ENCODE data around the gene RDX.
A peak's percentile ranks its signal among the peaks of the same experiment; 100 is the strongest.
"Not testable (repeated sequence)": the region's sequence is repeated elsewhere in the genome, so short reads cannot be mapped to it uniquely, and the experiment has no call there.

RDX gene

GRCh38 chr11:110199184-110199981 lies 97.0 kb downstream of the RDX start:
- ATAC-seq, result no peak

DNA sequence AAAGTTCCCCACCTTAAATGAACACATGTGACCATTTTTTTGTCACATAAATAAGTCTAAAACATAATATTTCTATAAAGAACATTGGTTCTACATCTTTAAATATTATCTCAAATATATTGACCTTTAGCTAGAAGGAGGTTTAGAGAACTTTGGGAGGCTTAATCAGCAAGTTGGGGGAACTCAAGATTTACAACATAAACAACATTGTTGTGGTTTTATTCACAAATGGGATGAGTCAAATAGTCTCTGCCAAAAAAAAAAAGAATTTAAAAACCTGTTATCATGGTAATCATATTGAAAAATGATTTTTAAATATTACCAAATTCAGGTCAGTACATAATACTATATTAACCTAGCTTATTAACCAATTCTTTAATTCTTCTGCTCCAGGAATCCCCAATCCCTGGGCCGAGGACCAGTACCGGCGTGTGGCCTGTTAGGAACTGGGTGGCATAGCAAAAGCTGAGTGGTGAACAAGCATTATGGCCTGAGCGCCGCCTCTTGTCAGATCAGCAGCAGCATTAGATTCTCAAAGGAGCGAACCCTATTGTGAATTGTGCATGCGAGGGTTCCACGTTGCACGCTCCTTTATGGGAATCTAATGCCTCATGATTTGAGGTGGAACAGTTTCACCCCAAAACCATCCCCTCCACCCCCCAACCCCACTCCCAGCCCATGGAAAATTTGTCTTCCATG lies 98.2 kb downstream of the RDX start:
- no peak for ATAC-seq

GRCh38 chr11:110196884-110197420 lies 99.5 kb downstream of the RDX start:
- ATAC-seq, result no peak

DNA sequence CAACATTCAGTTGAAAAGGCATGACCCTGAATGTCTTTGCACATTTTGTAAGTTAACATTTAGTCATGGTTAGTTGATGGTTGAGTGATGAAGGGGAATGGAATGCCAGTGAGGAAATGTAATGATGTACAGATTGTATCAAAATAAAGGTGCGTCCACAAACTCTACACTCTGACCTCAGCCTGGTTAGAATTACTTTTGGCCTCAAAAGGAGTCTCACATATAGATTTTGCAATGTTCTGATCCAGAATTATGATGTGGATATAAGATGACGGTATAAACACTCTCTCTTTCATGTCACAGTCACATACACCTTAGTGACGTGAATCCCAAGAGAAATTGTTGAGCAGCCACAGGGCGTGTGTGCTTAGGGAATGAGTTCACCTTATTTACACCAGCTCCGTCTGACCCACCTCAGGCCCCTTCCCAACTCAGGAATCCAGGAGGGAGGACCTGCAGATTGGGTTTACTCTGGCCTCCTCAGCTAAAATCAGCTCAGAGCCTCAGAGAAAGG lies 100.1 kb downstream of the RDX start:
- ATAC-seq, result no peak

DNA sequence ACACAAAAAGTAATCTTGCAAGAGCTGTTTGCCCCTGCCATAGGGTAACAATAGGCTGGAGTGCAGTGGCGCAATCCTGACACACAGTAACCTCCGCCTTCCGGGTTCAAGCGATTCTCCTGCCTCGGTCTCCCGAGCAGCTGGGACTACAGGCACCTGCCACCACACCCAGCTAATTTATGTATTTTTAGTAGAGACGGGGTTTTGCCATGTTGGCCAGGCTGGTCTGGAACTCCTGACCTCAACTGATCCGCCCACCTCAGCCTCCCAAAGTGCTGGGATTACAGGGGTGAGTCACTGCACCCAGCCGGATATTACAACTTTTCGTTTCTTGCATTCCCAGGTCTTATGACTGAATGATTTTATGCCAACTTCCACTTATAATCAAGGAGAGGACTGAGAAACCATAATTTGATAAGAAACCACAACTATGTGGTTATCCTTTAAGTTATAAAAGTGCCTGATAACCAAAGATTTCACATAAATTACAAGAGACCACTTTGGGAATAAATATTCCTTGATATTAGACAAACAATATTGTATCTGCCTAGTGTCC lies 102.1 kb downstream of the RDX start:
- ATAC-seq, result not testable (repeated sequence)

GRCh38 chr11:110192604-110193282 lies 103.7 kb downstream of the RDX start:
- peak; percentile 64 to 73 for ATAC-seq

GRCh38 chr11:110190885-110191284 lies 105.5 kb downstream of the RDX start:
- no peak for ATAC-seq

DNA sequence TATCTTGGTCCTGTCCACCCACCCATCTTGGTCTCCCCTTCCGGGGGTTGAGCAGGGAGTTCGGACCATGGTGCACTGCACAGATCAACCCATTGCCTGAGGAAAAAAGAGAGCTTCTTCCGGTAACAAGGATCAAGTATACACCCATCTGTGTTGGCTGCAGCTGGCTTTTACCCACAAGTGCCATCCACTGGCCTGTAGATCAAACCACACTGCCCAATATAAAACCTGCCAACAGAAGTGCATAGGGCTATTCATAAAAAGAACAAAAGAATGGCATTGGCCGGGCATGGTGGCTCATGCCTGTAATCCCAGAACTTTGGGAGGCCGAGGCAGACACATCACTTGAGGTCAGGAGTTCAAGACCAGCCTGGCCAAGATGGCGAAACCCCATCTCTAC lies 108.7 kb downstream of the RDX start:
- no peak for ATAC-seq

DNA sequence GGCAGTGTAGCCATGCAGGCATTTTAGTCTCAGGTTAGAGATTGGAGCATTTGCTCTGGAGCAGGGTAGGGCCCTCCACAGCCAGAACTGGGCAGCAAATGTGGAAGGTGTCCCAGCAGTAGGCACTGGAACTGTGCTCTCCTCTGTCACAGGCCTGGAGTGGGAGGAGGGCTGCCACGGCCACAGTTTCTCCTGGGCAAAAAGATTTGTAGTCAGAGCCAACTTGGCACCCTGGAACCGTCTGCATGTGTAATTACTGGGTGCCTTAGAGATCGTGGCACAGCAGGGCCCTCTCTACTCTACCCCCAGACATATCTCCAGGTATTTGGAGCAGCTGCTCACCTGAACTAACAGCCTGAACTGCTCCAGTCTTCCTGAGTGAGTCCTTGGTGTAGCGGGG lies 109.5 kb downstream of the RDX start:
- no peak for ATAC-seq

GRCh38 chr11:110186456-110186855 lies 110.0 kb downstream of the RDX start:
- no peak for ATAC-seq

DNA sequence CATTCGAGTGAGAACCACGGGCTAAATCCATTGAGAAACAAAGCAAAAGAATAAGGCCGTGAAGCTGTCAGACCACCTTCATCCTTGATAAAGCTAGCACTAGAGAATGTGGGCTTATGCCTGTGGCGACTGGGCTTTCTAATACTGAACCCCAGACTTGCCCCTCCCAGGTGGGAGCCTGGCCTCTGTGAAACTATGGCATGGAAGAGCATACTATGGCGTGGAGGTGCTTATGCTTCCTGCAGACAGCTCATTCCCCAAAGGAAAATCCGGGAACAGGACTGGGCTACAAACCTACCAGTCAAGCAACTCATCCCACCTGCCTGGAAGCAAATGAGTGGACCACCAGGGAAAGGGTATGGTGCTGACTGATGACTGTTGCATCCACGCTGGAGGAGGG lies 110.8 kb downstream of the RDX start:
- no peak for ATAC-seq

GRCh38 chr11:110185121-110185591 lies 111.3 kb downstream of the RDX start:
- no peak for ATAC-seq

GRCh38 chr11:110184456-110184855 lies 112.0 kb downstream of the RDX start:
- ATAC-seq, result no peak

DNA sequence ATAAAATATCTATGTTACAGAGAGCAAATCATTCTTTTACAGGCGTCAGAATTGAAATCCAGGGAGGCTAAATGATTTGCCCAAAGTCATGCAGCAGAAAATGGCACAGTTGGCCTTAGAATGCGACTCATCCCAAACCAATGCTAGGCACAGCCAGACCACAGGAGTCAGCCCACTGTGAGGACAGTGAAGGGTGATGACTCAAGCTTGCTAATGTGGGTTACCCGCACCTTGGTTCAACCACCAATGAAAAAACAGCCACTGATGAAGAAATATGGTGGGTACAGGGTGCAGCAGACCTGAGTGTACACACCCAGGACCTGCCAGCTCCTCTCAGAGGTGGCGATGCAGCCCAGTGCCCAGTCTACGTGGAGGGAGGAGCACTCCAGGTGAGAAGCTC lies 113.5 kb downstream of the RDX start:
- no peak for ATAC-seq

DNA sequence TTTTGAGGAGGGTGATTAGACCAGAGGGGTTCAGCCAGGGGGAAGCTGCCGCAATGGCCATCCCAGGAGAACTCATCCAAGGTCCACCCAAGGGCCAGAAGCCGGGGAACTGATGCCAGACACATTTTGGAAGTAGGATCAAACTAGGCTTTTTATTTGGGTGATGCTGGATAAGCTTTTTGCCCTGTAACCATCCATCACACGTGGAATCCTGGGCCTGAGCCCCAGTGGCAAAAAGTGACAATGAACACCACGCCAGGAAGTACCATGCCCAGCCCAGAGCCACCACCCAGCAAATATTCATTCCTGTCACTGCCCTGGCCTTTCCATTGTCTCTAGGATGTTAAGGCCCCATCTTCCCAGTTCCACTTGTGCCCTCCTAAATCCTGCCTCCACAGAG lies 117.3 kb downstream of the RDX start:
- ATAC-seq, result no peak

GRCh38 chr11:110177086-110177456 lies 119.3 kb downstream of the RDX start:
- ATAC-seq, result no peak

DNA sequence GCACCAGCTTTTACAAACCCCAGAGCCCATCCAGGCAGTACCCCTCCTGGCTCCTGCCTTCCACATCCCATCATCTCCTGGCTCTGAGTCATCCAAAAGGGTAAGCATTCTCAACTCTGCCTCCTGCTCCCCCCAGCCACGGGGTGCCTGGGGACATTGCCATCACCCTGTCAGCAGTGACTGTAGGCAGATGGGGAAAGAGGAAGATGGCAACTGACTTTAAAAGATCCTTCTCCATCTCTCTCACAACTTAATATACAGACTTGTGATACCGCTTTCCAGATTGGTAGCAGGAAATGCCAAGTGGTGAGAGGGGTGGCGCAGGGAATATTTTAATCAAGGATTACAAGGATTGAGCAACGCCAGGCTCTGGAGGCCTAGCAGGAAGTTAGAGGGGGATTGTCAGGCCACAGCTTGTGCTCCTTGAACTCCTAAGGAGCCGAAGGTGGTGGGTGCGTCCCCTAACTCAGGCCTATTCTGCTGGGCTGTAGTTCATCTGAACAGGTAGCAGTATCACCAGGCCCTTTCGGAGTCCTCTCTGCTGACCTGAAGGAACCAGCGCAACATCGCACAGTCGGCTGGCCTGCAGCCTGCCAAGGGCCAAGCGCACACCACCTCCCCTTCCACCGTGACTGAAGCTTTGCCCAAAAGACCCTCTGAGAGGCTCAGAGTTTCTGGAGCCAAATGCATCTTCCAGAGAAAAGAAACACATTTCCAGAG lies 119.9 kb downstream of the RDX start:
- no peak for ATAC-seq

DNA sequence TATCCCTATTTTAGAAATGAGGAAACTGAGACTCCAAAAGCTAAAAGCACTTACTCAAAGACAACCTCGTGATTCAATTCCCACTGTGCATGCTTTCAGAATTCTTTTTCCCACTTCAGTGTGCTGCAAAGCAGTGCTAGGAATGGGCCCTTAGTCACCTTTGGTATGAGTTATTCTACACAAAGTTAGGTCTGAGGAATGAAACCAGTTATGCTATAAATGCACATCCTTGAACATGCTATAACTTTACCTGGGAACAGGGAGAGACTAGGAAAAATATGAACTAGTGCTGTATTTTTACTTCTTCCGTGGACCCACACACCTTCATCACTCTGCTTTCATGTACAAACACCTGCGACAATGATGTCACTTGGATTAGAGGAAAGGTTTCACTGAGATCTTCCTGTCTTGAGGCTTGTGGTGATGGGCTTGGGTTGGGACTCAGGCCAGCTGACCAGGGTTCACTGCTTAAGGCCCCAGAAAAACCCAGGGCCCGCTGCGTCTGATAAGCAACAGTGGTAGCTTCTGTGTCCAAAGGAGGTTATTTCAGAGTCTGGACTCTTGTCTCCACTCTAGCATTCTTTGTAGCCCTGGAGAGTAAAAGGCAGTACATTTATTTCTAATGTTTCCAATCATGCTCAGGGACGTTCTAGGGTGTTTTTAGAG lies 121.6 kb downstream of the RDX start:
- ATAC-seq, result no peak

GRCh38 chr11:110173811-110174644 lies 122.4 kb downstream of the RDX start:
- peak; percentile 30 to 41 for ATAC-seq

- no peak for ATAC-seq
Measured at GRCh38 chr11:110172468-110173065, 123.8 kb downstream of the RDX start.
